HG02840 (cell line): ENCODE measurements around the gene CYP2A7.
"Not testable (repeated sequence)": the region's sequence is repeated elsewhere in the genome, so short reads cannot be mapped to it uniquely, and the experiment has no call there.

Experiments used
- ATAC-seq: cut with Tn5 transposase; IDR thresholded peaks from one replicate; pipeline ENCODE4 v1.9.1; 2021; ENCODE audit warnings: mild to moderate bottlenecking, moderate library complexity, moderate number of reproducible peaks; ENCODE audit not compliant: unreplicated experiment, low FRiP score

CYP2A7 gene

DNA sequence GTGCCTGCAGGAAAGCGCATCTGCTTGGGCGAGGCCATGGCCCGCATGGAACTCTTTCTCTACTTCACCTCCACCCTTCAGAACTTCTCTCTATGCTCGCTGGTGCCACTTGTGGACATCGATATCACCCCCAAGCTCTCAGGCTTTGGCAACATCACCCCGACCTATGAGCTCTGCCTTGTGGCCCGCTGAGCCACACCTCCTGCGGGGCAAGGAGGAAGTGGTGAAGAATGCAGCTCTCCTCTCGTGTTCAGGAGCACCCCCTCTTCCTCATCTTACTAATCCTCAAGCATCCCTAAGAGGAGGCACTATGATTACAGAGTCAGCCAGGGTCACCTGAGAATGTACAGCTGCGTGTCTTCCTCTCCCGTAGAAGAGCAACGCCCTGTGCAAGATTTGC lies 17.9 kb upstream of the CYP2A7 start:
- ATAC-seq: not testable (repeated sequence)

DNA sequence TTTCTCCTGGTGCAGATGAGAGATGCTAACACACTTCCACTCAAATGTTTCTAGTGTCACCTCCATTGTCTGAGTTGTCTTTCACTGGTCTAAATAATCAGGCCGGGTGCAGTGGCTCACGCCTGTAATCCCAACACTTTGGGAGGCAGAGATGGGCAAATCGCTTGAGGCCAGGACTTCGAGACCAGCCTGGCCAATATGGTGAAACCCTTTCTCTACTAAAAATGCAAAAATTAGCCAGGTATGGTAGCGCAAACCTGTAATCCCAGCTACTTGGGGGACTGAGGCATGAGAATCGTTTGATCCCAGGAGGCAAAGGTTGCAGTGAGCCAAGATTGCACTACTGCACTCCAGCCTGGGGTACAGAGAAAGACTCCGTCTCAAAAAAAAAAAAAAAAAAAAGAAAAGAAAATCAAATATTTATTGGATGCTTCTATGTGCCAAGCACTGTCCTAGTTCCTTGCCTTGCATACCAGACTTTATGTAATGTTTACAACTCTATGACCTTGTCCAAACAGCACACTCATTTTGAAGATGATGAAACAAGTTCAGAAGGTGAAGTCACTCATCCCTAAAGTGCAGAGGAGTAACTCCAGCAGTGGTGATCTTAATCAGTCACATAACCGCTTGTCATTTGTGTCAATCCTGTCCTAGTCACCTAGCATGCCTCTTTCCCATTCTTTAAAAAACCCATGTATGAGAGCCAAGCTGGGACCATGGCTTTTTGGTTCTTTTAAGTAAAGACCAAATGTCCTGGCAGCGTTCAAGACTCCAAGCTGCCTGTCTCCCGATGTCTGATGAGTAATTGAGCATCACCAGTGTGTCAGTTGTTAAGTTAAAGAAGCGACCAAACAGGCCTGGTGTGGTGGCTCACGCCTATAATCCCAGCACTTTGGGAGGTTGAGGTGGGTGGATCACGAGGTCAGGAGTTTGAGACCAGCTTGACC lies 15.1 kb upstream of the CYP2A7 start:
- not testable (repeated sequence) for ATAC-seq

DNA sequence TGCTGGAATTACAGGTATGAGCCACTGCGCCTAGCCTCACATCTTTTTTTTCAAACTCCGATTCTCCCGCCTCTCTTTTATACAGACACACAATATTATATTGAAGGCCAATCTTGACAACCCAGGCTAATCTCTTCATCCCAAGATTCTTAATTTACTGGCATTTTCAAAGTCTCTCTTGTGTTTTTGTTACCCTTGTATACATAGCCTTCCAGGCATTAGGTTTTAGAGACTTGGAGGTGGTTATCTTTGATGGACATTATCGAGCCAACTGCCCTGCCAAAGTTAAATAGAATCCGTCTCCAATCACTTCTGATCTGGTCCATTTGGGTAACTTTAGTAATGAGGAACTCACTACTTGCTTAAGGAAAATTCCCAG lies 14.4 kb upstream of the CYP2A7 start:
- no peak for ATAC-seq

DNA sequence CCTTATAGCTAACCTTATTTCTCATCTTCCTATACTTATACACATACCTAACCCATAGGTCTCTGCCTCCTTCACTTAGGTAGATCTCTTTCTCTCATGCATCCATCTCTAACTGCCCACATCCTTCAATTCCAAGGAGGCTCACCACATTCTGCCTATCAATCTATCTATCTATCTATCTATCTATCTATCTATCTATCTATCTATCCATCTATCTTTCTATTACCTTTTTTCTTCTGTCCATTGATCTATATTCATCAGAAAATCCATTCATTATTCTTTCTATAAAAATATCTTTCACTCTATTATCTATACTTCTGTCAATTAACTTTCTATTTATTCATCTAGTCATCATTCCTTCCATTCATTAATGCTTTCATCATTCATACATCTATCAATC lies 11.1 kb upstream of the CYP2A7 start:
- ATAC-seq: no peak

DNA sequence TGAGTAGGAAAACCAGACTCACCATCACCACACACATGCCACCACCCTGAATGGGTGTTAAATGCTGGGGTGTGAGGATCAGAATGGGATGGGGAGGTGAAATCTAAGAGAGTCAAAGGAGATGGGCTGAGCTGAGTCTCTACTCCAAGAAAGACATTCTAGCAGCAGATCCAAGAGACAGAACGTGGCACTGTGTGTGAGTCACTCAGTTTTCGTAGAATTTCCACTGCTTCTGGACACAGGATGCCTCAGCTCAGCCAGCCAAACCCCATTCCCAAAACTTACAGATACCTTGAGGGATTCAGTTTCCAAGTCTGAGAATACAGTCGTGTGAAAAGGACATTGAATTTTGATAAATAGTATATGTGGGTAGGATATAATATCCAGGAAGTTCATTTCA lies 7.3 kb upstream of the CYP2A7 start:
- ATAC-seq: no peak

DNA sequence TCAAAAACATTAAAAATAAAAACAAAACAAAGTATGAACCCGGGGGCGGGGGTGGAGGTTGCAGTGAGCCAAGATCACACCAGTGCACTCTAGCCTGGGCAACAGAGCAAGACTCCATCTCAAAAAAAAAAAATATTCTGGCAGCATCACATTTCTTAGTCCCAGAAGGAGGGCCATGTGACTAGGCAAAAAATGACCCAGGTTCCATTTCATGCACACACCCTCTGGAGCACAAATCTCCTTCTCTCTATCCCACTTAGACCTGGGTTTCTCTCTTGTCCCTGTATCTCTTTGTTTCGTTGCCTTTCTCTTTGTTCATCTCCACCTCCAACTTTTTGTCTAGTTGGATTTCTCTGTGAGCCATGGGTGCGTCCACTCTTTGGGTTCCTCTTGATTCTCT lies 6.2 kb upstream of the CYP2A7 start:
- ATAC-seq: no peak

DNA sequence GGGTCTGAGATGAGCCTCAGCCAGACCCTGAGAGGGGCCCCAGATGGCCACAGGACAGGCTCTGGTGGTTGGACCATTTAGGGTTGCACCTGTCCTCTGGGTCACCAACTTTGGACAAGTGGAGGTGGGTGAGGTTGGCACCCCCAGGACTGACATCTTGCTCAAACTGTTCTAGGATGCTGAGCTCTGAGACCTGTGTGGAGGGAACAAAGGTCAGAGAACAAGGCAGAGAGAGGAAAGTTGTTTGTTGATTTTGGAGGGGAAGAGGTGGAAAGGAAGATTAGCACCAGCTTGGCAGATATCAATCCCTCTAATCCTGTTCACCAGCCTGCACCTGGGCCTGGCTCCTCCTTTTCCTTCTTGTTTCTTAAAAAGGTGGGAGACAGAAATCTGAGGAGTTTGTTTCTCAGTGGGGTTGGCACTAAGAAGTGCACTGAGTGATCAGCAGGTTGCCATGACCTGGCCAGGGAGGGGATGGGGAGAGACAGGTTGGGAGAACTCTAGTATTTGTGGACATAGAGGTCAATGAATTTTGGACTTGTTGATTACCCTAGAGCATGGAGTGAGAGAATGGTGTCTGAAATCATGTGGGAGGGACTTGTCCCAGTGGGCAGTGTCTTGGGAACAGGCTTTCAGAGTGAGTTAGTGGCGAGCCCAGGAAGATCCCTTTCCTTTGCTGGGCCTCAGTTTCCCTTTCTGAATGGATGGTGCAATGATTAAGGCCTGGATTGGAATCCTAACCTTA lies 2.3 kb upstream of the CYP2A7 start:
- ATAC-seq: not testable (repeated sequence)

DNA sequence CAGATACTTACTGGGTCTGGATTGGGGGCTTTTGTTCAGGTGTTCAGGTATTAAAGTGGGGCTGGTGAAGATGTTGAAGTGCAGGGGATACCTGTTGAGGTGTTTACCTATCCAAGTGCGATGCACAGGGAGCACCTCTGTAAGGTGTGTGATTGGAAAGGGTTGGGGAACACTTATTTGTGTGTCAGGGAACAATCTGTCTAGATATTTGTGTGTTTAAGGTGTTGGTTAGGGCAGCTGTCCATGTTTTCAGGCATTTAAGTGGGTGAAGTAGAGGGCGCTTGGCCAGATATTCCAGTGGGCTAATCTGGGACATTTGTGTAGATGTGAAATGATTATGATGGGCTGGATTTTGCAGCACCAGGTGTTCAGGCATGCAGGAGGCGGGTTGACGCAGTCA lies 2.7 kb downstream of the CYP2A7 start:
- not testable (repeated sequence) for ATAC-seq

DNA sequence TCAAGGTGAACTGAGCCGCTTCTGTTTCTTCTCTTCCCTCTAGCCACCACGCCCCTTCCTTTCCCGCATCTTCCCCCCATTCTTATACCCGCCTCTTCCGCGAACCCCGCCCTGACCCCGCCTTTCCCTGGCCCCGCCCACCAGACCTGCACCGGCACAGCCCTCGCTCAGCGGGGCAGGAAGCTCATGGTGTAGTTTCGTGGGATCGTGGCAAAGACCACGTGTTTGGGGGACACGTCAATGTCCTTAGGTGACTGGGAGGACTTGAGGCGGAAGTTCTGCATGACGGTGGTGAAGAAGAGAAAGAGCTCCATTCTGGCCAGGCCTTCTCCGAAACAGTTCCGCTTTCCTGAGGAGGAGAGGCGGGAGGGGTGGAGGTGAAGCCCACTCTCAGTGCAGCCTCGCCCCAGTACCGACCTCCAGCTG lies 6.5 kb downstream of the CYP2A7 start:
- ATAC-seq: not testable (repeated sequence)

DNA sequence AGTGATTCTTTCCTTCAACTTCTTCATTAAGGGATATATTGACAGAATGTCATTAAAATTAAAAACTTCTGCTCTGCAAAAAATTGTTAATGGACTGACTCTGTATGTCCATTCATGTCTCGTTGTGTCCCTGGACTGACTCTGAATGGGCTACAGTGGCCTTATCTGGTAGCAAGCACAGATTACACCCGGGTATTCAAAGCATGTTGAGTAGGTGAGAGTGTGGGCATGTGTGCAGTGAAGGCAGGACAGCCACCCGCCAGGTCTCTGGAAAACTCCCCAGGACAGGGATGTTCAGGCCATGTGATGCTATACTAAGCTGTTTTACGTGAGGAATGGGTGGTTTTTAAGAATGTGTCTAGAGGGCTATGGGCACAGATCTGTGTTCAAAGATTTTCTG lies 7.2 kb downstream of the CYP2A7 start:
- not testable (repeated sequence) for ATAC-seq

DNA sequence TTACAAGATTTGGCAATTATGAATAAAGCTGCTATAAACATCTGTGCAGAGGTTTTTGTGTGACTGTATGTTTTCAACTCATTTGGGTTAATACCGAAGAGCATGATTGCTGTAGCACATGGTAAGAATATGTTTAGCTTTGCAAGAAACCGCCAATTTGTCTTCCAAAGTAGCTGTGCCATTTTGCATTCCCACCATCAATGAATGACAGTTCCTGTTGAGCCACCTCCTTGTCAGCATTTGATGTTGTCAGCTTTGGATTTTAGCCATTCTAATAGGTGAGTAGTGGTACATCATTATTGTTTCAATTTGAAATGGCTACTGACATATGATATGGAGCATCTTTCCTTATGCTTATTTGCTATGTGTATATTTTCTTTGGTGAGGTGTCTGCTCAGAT lies 8.2 kb downstream of the CYP2A7 start:
- not testable (repeated sequence) for ATAC-seq

DNA sequence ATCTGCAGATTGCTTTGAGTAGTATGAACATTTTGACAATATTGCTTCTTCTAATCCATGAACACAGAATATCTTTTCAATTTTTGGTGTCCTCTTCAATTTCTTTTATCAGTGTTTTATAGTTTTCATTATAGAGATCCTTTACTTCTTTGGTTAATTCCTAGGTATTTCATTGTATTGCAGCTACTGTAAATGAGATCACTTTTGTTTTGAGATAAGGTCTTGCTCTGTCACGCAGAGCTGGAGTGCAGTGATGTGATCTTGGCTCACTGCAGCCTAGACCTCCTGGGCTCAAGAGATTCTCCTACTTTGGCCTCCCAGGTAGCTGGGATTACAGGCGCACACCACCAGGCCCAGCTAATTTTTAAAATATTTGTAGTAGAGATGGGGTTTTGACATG lies 9.8 kb downstream of the CYP2A7 start:
- no peak for ATAC-seq

DNA sequence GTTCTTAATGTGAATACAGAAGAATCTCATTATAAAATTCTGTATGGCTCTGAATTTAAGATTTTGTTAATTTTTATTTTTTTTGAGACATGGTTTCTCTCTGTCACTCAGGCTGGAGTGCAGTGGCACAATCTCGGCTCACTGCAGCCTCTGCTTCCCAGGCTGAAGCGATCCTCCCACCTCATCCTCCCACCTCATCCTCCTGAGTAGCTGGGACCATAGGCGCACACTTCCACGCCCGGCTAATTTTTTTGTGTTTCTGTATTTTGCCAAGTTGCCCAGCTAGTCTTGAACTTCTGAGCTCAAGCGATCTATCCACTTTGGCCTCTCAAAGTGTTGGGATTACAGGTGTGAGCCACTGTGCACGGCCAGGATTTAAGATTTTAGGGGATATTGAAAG lies 14.3 kb downstream of the CYP2A7 start:
- ATAC-seq: no peak

DNA sequence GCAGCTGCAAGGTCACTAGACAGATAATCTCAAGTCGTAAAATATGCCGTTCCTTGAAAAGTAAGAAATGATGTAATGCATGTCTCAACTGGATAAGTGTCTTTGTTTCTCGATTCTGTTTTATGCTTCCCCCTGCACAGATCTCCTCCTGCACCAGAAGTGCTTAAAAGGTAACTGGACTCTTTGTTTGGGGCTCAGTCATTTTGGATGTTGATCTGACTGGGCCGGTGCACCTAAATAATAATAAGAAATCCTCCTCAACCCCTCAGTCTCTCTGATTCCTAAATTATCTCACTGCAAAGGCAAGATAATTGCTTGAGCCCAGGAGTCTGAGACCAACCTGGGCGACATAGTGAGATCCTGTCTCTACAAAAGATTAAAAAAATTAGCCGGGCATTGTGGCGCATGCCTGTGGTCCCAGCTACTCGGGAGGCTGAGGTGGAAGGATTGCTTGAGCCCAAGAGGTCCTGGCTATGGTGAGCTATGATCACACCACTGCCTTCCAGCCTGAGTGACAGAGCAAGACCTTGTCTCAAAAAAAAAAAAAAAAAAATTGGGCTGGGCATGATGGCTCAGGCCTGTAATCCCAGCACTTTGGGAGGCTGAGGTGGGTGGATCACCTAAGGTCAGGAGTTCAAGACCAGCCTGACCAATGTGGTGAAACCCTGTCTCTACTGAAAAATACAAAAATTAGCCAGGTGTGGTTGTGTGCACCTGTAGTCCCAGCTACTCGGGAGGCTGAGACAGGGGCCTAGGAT lies 17.1 kb downstream of the CYP2A7 start:
- ATAC-seq: not testable (repeated sequence)

DNA sequence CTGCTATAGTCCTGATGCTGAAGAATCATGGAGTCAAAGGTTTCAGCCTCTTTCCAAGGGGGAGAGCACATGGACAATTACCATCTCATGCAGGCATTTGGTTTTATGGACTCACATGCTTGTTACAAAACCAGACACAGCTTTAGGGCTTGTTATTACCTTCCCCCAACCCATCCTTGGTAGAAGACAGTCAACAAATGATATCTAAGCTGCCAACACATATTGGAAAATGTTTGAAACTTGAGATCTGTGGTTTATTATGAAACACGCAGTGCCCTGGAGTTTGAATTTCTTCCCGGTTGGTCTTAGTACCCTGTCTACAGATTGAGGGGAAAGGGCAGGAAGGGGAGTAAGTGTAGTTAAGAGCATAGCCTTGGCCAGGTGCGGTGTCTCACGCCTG lies 19.2 kb downstream of the CYP2A7 start:
- no peak for ATAC-seq

DNA sequence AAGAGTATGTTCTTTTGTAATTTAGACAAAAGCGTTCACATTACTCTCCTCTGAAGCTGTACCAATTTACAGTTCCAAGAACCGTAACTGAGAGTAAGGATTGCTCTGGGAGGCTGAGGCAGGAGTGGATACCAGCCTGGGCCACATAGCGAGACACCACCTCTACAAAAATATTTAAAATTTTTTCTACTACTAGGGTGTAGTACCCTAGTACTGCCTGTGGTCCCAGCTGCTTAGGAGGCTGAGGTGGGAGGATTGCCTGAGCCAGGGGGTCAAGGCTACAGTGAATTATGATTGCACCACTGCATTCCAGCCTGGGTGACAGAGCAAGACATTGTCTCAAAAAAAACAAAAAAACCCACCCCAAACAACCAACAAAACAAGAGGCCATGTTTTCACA lies 19.7 kb downstream of the CYP2A7 start:
- ATAC-seq: no peak

DNA sequence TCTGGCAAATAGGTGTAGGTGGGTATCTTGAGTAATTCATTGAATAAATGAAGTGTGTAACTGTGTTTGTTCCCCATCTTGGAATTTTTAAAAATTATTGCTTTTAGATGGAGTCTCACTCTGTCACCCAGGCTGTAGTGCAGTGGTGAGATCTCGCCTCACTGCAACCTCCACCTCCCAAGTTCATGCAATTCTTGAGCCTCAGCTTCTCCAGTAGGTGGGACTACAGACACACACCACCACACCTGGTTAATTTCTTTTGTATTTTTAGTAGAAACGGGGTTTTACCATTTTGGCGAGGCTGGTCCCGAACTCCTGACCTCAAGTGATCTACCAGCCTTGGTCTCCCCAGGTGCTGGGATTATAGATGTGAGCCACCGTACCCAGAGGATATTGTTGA lies 23.9 kb downstream of the CYP2A7 start:
- ATAC-seq: no peak

DNA sequence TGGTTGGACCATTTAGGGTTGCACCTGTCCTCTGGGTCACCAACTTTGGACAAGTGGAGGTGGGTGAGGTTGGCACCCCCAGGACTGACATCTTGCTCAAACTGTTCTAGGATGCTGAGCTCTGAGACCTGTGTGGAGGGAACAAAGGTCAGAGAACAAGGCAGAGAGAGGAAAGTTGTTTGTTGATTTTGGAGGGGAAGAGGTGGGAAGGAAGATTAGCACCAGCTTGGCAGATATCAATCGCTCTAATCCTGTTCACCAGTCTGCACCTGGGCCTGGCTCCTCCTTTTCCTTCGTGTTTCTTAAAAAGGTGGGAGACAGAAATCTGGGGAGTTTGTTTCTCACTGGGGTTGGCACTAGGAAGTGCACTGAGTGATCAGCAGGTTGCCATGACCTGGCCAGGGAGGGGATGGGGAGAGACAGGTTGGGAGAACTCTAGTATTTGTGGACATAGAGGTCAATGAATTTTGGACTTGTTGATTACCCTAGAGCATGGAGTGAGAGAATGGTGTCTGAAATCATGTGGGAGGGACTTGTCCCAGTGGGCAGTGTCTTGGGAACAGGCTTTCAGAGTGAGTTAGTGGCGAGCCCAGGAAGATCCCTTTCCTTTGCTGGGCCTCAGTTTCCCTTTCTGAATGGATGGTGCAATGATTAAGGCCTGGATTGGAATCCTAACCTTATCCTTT lies 29.4 kb downstream of the CYP2A7 start:
- not testable (repeated sequence) for ATAC-seq

DNA sequence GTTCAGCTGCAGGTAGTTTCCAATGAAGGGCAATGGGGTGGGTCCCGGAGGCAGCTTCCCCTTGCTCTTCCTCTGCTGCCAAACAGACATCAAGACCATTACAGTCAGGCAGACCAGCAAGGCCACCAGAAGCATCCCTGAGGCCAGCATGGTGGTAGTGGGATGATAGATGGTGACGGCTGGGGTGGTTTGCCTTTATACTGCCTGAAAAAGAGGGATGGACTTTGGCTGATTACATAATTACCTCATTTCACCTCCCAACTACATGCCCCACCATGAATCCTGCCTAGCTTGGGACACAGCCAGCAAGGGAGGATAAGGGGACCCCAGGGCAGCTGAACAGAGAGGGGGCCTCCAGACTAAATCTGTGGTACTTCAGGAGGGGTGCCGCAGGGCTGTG lies 31.8 kb downstream of the CYP2A7 start, which contains the start of gene CYP2A6:
Gene CYP2A6, minus strand, starts transcription at position 171 of the 400 bp plus-strand sequence. Its CDS starts 21 bp downstream, at position 150.
- ATAC-seq: not testable (repeated sequence)

DNA sequence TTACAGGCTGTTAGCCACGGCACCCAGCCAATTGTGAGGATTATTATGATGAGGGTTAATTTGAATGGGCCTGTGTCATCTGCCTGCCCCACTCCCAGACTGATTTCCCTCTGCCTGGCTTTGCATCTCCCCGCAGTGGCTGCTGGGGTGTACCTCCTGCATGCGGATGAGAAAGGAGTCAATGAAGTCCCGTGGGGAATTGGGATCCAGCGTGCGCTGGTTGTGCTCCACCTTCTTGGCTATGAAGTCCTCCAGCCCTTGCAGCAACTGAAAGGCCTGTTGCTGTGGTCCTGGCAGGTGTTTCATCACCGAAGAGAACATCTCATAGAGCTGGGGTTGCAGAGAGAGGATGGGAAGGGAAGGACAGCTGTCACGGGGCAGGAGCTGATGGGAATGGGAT lies 35.3 kb downstream of the CYP2A7 start:
- not testable (repeated sequence) for ATAC-seq
